Left cardiac atrium (tissue), 4 donors: ENCODE measurements around the gene TTC28. TPM values are rescaled to one million over a fixed set of nuclear protein-coding genes. Genes with fewer than 3 reads are reported as not detected.
A peak's percentile ranks its signal among the peaks of the same experiment; 100 is the strongest.

Experiments
- ATAC-seq, 2 donors: fragments of 200-7000 bp; cut with Tn5 transposase; one replicate each; pipeline ENCODE4 v1.9.1; 2020; ENCODE audit warnings: mild to moderate bottlenecking in 2 of 2, moderate library complexity in 2 of 2
- DNase-seq: peaks from one replicate; pipeline ENCODE4 v3.0.0-alpha.2; 2020
- intact Hi-C, 2 donors: fragments of 100-400 bp; cut with DNase I; formaldehyde crosslinking; loops; one replicate each; pipeline versions ENCODE4 v1.14.1 to v1.15.1; 2022 to 2023
- total RNA-seq, 2 donors: library from RNA; stranded (reverse); fragmentation: NEBNext Ultra II Directional; extraction: Animal tissue kit (Norgen Biotek cat#: 25700); gene quantifications; one replicate each; pipeline ENCODE4 v1.2.1, GENCODE V29; 2021
- donor health status: DM: no; HTN: yes; CAD: no.
- donor health status: DM: no; HTN: yes; CAD: no; lungs with severe emphysema.
- donor health status: DM: yes; HTN: yes; CAD: no.
- donor health status: Dilated cardiomyopathy.

The TTC28 gene
- total RNA-seq, 2 donors from 2014 or later: 15.0 to 18.2 TPM

DNA sequence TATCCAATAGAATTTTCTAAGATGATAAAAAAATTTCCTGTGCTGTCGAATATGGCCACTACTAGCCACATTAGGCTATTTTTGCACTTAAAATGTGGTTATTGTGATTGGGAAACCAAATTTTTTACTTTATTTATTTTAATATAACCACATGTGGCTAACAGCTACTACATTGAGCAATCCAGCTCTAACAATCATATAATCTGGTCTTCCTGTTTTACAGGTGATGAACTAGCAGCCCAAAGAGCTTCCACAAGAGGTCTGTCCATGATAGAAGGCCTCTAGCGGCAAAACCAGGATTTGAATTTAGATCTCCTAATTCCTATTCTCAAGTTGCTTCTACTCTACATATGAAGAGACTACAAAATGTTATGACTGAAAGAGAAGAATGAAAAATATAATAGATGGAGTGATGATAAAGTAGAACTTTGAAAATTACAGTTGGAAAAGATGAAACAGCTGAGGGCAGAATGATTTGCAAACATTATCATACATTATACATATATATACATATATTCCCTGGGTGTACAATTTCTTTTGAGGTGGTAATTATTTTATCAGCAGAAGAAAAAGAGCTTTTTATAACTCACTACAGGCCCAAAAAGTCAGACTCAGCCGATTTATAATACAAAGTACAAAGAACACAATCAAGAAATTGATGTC lies 397.1 kb downstream of the TTC28 start:
- intact Hi-C loops: no loop called here
- DNase-seq (no peak), ATAC-seq (no peak)

DNA sequence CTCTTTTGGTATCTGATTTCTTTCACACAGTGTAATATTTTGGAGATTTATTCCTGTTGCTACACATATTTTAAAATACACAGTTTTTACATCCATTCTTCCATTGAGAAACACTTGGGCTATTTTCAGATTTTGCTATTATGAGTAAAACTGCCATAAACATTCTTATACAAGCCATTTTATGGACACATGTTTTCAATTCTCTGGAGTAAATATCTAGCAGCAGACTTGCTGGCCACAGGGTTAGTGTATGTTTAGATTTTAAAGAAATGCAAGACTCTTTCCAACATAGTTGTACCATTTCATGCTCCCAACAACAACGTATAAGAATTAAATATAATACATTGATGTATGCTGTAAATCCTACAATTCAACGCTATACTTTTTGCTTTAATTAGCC lies 399.8 kb downstream of the TTC28 start:
- DNase-seq (no peak), ATAC-seq (no peak)
- intact Hi-C loops: no loop called here

GRCh38 chr22:28269277-28269676 lies 410.4 kb downstream of the TTC28 start:
- intact Hi-C loops: no loop called here
- peak in 1 of 2 donors; percentile 59 for ATAC-seq
- DNase-seq: no peak

DNA sequence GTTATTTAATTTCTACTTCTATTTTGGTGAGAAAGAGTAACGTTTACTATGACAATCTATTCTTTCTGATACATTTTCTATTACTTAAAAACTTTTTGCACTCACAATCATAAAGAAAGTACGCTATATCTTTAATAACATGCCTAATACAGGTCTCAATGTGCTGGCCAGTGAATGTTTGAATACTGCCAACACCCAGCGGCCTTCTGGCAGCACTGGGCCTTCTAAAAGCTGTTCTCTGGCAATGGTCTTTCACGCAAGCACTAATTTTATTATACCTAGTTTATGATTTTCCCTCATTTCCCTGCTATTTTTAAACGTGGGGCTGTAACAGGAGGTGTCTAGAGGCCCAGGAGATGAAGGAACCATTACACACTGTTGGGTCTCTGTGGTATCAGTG lies 410.8 kb downstream of the TTC28 start:
- no peak for DNase-seq
- peak; percentile 54 to 78 for ATAC-seq
- intact Hi-C loops: no loop called here

DNA sequence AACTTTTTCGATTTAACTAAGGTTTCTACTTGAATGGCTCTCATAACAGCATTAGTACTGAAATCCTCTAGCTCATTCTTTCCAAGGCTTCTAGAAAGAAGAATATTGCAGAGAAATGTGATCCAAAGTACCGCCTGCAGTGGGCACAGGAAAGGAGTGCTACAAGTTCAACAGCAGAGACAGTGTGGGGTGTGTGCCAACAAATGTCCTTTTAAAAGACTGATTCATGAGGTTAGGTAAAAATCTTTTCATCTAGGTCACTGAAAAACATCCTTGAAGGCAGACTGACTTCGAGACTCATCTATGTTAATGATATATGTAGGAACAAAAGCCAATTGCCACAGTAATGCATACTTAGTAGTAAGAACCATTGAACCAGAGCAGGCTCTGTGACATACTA lies 411.5 kb downstream of the TTC28 start:
- DNase-seq (no peak), ATAC-seq (no peak)
- intact Hi-C loops: no loop called here

DNA sequence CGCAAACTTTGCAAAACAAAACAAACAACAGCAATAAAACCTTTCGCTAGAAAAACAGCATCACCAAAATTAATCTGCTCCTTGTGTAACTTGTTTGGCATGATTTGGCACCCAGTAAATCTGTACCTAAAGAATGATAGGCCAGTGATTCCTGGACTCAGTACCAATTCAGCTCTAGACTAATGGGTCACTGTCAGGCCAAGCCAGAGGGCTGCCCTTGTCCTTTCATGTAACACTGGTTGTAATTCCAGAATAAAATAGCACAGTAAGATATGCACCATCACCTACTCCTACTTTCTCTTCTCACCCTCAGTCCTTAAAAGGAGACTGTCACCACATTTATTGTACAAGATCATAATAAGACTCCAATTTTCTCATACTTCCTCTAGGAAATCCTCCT lies 419.0 kb downstream of the TTC28 start:
- no peak for ATAC-seq
- intact Hi-C loops: no loop called here
- DNase-seq: no peak

- DNase-seq (no peak), ATAC-seq (no peak)
- intact Hi-C loops: no loop called here
Observed at GRCh38 chr22:28259774-28260312, 419.8 kb downstream of the TTC28 start.

GRCh38 chr22:28254396-28254795 lies 425.2 kb downstream of the TTC28 start:
- no peak for DNase-seq
- no peak for ATAC-seq
- intact Hi-C loops: no loop called here

DNA sequence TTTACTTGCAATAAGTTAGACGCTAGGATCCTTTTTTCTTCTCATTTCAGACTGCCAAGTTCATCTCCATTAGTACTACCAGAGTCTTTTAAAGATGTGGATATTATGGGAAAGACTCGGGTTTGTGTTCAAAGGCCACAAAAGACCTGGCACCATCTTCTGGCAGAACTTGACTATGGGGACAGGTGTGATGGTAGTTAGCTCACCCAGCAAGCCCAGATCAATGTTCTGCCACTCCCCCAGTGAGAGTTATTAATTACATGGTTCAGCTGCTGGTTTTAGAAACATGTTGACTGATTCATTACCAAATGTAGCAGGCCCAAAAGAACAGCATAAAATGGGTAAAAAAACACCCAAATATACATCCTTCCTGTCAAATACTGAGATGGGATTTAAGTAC lies 427.1 kb downstream of the TTC28 start:
- intact Hi-C loops: no loop called here
- ATAC-seq (no peak), DNase-seq (no peak)

GRCh38 chr22:28250036-28250695 lies 429.5 kb downstream of the TTC28 start:
- ATAC-seq (no peak), DNase-seq (no peak)
- intact Hi-C loops: no loop called here

- ATAC-seq (no peak), DNase-seq (no peak)
- intact Hi-C loops: no loop called here
Observed at GRCh38 chr22:28249402-28249801, 430.2 kb downstream of the TTC28 start.

- DNase-seq (no peak), ATAC-seq (peak in 1 of 2 donors; percentile 37)
- intact Hi-C loops: no loop called here
Observed at GRCh38 chr22:28247667-28248363, 431.8 kb downstream of the TTC28 start.

- peak in 1 of 2 donors; percentile 29 for ATAC-seq
- intact Hi-C loops: no loop called here
- no peak for DNase-seq
Observed at GRCh38 chr22:28247136-28247535, 432.5 kb downstream of the TTC28 start.

DNA sequence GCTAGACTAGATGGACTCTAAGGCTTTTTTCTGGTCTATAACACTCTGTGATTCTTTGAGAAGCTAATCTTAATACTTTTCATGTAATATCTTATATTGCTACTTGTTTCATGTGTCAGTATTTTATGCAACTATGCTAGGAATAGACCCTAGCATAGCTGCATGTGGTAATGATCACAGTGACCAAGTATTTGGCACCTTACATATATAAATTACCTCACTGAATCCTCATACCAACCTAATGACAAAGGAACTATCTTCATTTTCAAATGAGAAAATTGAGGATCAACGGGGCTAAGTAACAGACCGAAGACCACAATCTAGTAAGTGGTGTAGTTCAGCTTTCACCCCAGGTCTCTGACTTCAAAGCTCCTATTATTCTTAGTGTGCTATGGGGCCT lies 433.2 kb downstream of the TTC28 start:
- DNase-seq: no peak
- intact Hi-C loops: no loop called here
- peak in 1 of 2 donors; percentile 17 for ATAC-seq

GRCh38 chr22:28245579-28246224 lies 433.9 kb downstream of the TTC28 start:
- DNase-seq (no peak), ATAC-seq (peak in 1 of 2 donors; percentile 36)
- intact Hi-C loops: no loop called here

DNA sequence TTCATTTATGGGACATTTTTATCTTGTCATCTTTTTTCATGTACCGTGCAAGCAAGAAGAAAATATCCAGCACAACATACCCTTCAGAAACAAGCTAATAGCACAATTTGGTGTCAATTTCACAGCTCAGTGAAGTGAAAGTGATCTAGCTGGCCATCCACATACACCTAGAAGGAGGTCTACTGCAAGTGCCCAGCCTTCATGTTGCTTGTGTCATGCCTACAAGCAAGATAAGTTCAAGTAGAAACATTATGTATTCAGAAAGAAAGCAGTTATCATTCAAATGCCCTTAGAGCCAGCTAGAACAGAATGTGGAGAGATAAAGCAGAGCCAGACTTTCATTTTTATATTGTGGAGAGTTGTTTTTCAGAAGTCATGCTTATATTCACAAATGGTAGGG lies 434.9 kb downstream of the TTC28 start:
- no peak for DNase-seq
- intact Hi-C loops: no loop called here
- peak; percentile 34 to 41 for ATAC-seq

DNA sequence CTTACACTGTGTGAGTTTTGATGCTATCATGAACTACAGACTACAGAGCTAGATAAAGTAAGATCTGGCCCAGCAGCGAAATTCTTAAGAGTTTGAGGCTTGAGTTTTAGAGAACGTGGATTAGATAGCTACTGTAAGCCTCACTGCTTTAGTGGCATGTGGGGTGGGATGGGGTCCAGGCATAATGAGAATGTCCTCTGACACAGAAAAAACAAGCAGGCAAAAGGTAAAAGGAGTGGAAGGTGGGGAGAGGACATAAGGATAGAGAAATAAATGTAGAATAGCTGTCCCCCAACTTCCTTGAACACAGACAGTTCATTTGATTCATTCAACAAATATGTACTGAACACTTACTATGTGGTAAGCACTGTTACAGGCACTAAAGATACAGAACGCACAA lies 436.1 kb downstream of the TTC28 start:
- DNase-seq (no peak), ATAC-seq (no peak)
- intact Hi-C loops: no loop called here

DNA sequence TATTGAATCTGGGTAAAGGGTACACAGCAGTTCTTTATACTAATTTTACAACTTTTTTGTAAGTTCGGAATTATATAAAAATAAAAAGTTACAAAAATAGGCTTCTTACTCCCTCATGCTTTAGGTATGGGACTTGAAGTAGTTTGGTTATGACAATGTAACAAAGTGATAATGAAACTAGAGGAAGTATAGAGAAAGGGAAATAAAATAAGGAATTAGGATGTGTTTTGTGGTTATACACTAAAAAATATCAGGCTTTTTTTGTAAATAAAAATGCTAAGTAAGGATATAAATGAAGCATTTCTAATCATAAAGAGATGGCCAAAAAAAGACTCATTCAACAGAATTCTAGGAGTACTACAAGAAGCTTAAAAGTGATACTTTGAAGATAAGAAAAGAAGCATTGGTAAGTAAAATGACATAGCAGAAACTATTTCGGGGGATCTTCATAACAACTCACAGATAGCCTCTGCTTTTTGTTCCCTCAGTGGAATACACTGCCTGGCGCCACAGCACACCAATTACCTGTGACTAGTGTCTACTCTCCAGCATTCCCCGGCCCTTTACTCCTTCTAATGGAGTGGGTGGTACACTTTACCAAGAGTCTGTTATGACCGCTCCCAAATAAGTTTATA lies 437.9 kb downstream of the TTC28 start:
- intact Hi-C loops: no loop called here
- ATAC-seq (no peak), DNase-seq (no peak)

GRCh38 chr22:28239941-28240340 lies 439.7 kb downstream of the TTC28 start:
- ATAC-seq (no peak), DNase-seq (no peak)
- intact Hi-C loops: no loop called here
